Subcutaneous adipose tissue (tissue), 4 donors: ENCODE data around the gene LIAS. TPM values are rescaled to one million over a fixed set of nuclear protein-coding genes. Genes with fewer than 3 reads are reported as not detected.

ENCODE experiments used
- CTCF ChIP-seq: fragments of 450-650 bp; IDR thresholded peaks from one replicate; pipeline ENCODE4 v1.5.1; 2016; ENCODE audit warnings: low read depth, mild to moderate bottlenecking, control low read depth, antibody characterized with exemption, moderate library complexity
- small RNA-seq: library from RNA; depleted of rRNA; stranded (forward); fragments of <200 nt; gene quantifications from one replicate; pipeline ENCODE3, GENCODE V24; 2016
- total RNA-seq, 4 donors: library from RNA; depleted of rRNA; stranded (reverse); fragments of >200 nt; gene quantifications; one replicate each; pipeline ENCODE4 v1.1.0, GENCODE V29; 2016

The LIAS gene
- total RNA-seq, 4 donors from 2014 or later, result 11.9 to 16.8 (median 14.8) TPM

GRCh38 chr4:39525822-39526690 is 67.2 kb downstream of the LIAS start:
- no peak for TF ChIP-seq CTCF

- no peak for TF ChIP-seq CTCF
These were observed 68.0 kb downstream of the LIAS start for GRCh38 chr4:39526765-39527295.

GRCh38 chr4:39527296-39528060 is 68.6 kb downstream of the LIAS start, which contains the start of gene UGDH:
Gene UGDH (minus strand): TSS chr4:39527439. CDS start chr4:39521512, 5,927 bp downstream.
- no peak for TF ChIP-seq CTCF

GRCh38 chr4:39528061-39528465 is 69.2 kb downstream of the LIAS start:
- no peak for TF ChIP-seq CTCF

Small RNAs within 50 kb of the gene (small RNA-seq; reads per million reads assigned to genes)
- gene MIR5591 (not detected), gene RF00019 (0.49 reads per million)

Other genes starting within 250 kb of the LIAS start
- gene RFC1, start 92.7 kb upstream of the LIAS start, total RNA-seq, result 10 to 100 TPM; 29.9 to 42.3 (median 39.0) TPM
- 10 to 100 TPM in 3 of 4 donors, 1 to 10 TPM in 1; 9.1 to 50.3 (median 33.5) TPM for gene KLB, start 52.1 kb upstream of the LIAS start, total RNA-seq
- gene RPL9, start 134 bp upstream of the LIAS start, total RNA-seq, result 1,000 to 10,000 TPM; 3,478 to 5,831 (median 3,966) TPM
- 100 to 1,000 TPM in 2 of 4 donors, 10 to 100 TPM in 2; 37.3 to 122 (median 84.2) TPM for gene UGDH, start 68.4 kb downstream of the LIAS start, total RNA-seq
- gene SMIM14, start 179.8 kb downstream of the LIAS start, total RNA-seq, result 10 to 100 TPM; 34.3 to 69.9 (median 54.8) TPM
- 10 to 100 TPM; 25.8 to 44.3 (median 30.3) TPM for gene UBE2K, start 239.1 kb downstream of the LIAS start, total RNA-seq